Measurements from ENCODE around the gene GTPBP1.

The GTPBP1 gene

DNA sequence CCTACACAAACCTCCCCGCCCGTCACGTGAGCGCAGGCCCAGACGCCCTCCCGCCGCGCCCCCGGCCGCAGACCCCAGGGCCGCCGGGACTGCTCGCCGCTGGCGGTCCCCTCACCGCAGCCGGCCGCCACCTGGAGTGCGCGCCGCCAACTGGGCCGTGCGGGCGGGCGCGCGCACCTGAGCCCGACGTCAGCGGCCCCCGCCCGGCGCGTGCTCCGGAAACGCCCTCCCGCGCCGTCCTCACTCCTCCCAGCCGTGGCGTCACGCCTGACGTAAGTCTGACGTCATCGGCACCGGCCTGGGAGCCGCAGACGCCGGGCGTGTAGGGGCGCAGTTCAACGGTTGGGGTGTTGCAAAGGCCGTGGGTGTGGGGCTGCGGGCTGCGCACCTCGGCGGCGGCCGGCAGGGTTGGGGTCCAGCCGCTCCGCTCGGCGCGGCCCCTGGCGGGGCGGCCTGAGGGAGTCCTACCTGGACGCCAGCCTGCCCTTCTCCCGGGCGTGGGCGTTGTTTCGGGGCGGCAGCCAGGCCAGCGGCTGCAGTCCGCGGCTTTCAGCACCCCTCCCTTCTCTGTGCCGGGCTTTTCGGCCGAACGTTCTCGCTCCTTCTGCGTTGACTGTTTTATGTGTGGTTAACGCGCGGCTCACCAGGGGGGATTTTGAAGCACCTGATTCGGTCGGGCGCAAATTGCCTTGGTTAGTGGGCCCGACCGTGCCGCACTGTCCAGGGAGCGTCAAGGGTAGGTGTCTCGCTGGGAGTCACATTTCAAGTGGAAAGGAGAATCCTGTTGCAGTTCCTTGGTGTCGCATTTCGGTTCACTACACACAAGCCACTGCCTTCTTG lies 4.7 kb upstream of the GTPBP1 start, which contains the start of gene JOSD1:
Gene JOSD1, minus strand, starts transcription at position 155 of the 840 bp plus-strand sequence. CDS start 956 bp downstream, outside the sequence.
- in situ Hi-C loops (cut with HindIII; ENCODE audit: low sequenced_read_pairs), result no loop called here

DNA sequence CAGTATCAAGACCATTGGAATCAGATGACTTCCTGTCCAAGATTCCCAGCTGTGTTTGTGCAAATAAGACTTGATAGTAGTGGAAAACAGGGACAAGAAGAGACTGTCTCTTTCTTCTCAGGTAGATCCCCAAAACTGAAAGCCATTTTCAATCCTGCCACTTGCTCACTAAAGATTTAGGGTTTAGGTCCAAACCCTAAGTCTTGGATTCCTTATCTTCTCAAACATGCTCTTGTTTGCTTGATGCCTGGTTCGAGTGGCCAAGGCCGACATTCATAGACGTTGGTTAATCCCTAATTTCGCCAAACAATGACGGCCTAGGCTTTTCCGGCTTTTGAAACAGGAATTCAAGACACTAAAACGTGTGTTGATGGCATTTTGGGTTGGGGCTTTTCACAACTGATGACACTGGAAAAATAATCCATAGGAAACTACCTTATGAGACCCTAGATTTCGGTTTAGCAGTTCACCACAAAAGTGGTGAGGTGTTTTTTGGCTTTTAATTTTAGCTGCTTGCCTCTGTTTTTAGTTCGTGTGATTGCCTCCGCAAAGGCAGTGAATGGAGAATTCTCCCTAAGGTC lies 1.0 kb upstream of the GTPBP1 start:
- in situ Hi-C loops (cut with HindIII; ENCODE audit: low sequenced_read_pairs), result no loop called here

DNA sequence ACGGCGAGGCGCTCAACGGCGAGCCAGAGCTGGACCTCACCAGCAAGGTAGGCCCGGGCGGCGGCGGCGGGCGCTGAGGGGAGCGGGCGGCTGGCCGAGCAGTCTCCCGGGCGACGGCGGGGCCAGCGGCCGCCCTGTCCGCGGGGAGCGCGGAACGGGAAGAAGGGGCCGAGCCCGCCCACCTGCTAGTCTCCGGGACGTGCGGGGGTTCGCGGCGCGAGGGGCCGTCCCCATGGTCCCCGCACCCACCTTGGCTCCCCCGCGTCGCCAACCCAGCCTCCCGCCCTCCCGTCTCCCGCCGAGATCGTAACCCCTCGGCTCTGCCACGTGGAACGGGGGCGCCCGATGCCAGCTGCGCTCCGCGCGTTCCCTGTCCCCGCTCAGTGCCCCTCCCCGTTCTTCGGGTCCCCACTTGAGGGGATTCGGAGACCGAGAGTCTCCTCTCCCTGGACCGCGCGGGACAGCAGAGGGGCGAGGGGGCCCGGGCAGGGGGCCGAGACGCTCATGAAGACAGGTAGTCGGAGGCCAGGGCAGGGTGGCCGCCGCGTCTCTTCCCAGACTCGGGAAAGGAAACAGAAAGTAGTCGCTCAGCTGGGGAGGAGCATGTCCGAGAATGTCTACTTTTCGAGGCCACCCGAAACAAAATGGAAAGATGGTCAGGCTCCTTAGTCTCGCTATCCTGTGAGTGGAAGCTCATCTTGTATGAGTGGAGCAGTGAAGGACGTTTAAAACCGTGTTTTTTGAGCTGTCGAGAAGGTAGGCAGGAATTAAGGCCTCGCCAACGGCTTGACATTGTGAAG lies 557 bp downstream of the GTPBP1 start:
- in situ Hi-C loops (cut with HindIII; ENCODE audit: low sequenced_read_pairs), result no loop called here

- in situ Hi-C loops (cut with HindIII; ENCODE audit: low sequenced_read_pairs), result no loop called here
These were observed 1.1 kb downstream of the GTPBP1 start for GRCh38 chr22:38706901-38707195.

DNA sequence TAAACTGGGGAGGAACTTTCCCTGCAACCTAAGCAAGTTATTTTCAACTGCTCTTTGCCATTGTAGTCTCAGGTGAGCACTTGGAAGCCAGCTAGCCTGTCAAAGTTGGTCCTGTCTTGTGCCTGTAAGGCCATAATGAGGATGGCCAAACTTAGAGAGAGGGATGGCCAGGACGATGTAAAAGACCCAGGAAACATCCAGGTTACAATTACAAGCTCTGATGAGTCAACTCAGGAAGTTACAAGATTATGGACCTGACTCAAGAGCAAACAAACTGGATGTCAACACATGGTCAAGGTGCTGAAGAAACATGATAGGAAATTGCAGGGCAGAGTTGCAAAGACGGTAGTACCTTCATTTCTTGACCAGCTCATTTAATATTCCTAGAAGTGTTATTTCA lies 1.6 kb downstream of the GTPBP1 start:
- in situ Hi-C loops (cut with HindIII; ENCODE audit: low sequenced_read_pairs), result no loop called here

GRCh38 chr22:38707984-38708383 lies 2.2 kb downstream of the GTPBP1 start:
- in situ Hi-C loops (cut with HindIII; ENCODE audit: low sequenced_read_pairs), result no loop called here

DNA sequence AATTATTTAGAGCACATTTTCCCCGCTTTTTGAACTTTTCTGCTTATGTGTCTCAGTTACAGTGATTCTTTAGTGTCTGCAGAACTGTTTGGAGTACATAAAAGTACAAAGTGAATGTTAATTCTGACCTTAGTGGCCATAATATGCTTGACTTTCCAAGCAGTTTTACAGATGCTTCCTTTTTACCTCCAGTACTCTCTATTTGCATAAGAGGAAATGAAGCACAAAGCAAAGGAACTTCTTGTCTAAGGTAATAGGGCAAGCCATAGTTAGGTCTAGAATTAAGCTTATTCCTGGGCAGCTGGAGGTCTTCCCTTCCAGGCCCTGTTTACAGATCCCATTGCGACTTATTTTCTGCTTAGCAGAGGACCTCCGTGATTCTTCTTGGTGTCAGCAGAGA lies 3.6 kb downstream of the GTPBP1 start:
- in situ Hi-C loops (cut with HindIII; ENCODE audit: low sequenced_read_pairs), result no loop called here

DNA sequence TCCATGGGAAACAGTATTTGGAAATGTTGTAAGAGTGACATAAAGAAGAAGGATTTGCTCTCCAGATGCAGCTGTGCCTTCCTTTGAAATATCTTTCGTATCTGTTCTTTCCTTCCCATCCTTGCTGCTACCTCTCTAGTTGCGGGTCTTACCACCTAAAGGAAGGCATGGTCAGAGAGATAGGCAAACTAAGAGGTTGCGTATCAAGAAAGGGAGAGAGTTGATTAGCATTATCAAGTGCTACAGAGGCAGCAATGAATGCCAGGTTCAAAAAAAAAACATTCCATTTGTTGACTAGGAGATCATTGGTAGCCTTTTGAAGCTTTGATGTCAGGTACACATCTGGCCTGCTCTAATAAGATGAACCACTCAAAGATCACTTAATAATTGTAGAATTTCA lies 4.6 kb downstream of the GTPBP1 start:
- in situ Hi-C loops (cut with HindIII; ENCODE audit: low sequenced_read_pairs), result no loop called here

DNA sequence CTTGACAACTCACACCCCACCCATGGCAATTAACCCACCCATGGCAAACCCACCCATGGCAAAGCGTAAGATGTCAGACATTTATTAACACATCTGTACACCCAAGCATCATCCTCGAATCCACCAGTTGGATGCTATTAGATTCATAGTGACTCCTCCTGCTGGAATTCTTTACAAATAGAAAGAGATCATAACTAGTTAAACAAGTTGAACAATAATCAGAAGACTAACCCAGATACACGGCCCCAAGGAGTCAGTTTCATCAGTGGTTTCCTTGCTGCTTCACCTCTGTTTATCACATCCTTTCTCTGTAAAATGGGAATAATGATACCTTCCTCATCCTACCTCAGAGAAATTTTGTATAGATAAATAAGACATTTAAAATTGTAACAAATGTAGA lies 5.1 kb downstream of the GTPBP1 start:
- in situ Hi-C loops (cut with HindIII; ENCODE audit: low sequenced_read_pairs), result no loop called here

GRCh38 chr22:38712486-38713207 lies 6.9 kb downstream of the GTPBP1 start:
- in situ Hi-C loops (cut with HindIII; ENCODE audit: low sequenced_read_pairs), result no loop called here

DNA sequence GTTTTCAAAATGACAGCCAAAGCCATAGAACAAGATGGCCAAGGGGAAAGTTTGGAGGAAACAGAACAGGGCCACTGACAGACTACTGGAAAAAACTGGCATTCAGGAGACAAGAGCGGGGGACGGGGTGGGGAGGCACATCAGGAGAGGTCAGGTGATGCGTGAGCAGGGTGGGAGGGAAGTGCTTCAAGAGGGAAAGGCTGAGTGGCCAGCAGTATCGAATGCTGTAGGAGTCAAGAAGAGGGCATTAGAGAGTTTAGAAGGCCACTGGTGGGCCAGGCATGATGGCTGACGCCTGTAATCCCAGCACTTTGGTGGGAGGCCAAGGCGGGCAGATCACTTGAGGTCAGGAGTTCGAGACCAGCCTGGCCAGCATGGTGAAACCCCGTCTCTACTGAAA lies 8.2 kb downstream of the GTPBP1 start:
- in situ Hi-C loops (cut with HindIII; ENCODE audit: low sequenced_read_pairs), result no loop called here

DNA sequence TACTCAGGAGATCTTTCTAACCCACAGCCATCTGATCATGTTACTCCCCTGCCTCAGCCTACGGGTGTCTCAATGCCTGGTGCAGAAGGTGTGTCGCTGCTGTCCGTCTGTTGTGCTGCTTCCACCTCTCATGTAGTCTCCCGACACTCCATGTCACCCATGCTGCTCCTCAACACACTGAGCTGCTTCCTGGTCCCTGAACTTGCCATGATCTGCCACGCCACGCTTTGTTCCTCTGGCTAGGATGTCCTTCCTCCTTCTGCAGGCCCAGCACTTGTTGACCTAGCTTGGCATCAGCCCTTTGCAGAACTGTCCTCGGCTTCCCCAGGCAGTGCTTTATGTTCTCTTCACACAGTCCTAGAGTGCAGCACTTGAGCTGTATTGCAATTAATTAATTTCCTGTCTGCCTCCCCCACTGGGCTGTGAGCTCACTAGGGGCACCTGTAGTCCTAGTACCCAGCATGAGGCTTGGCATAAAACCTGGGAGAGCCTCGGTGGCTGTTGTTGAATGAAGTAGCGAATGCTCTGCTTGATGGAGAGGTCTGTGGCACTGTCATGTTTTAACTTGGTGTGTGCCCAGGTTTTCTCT lies 9.5 kb downstream of the GTPBP1 start:
- in situ Hi-C loops (cut with HindIII; ENCODE audit: low sequenced_read_pairs), result no loop called here

DNA sequence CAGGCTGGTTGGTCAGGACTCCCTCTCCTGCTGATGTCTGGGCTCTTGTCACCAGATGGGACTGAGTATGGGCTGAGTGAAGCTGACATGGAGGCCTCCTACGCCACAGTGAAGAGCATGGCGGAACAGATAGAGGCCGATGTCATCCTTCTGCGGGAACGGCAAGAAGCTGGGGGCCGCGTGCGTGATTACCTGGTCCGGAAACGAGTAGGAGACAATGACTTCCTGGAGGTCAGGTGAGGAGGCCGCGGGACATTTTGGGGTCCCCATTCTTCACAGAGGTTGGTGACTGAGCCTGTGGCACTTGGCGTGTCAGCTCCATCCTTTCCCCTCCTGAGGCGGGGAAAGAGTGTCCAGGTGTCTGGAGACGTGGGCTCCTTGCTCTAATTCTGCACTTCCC lies 10.1 kb downstream of the GTPBP1 start:
- in situ Hi-C loops (cut with HindIII; ENCODE audit: low sequenced_read_pairs), result no loop called here

GRCh38 chr22:38716271-38716670 lies 10.5 kb downstream of the GTPBP1 start:
- in situ Hi-C loops (cut with HindIII; ENCODE audit: low sequenced_read_pairs), result no loop called here

GRCh38 chr22:38716826-38717225 lies 11.1 kb downstream of the GTPBP1 start:
- in situ Hi-C loops (cut with HindIII; ENCODE audit: low sequenced_read_pairs), result no loop called here

GRCh38 chr22:38717244-38717643 lies 11.5 kb downstream of the GTPBP1 start:
- in situ Hi-C loops (cut with HindIII; ENCODE audit: low sequenced_read_pairs), result no loop called here

GRCh38 chr22:38718414-38718813 lies 12.7 kb downstream of the GTPBP1 start:
- in situ Hi-C loops (cut with HindIII; ENCODE audit: low sequenced_read_pairs), result no loop called here

GRCh38 chr22:38719196-38719595 lies 13.5 kb downstream of the GTPBP1 start:
- in situ Hi-C loops (cut with HindIII; ENCODE audit: low sequenced_read_pairs), result no loop called here

GRCh38 chr22:38720350-38720749 lies 14.6 kb downstream of the GTPBP1 start:
- in situ Hi-C loops (cut with HindIII; ENCODE audit: low sequenced_read_pairs), result no loop called here

GRCh38 chr22:38721551-38721950 lies 15.8 kb downstream of the GTPBP1 start:
- in situ Hi-C loops (cut with HindIII; ENCODE audit: low sequenced_read_pairs), result no loop called here

GRCh38 chr22:38724176-38724575 lies 18.4 kb downstream of the GTPBP1 start:
- in situ Hi-C loops (cut with HindIII; ENCODE audit: low sequenced_read_pairs), result no loop called here

Measured in DLD1 (cell line).